VCaP (cell line): Measurements from ENCODE around the gene HHAT.

Experiments
- H3K27ac ChIP-seq: fragments of 450-650 bp; 2 replicates; pipeline ENCODE4 v1.5.1; 2017
- TF ChIP-seq, protein P1 (sequence below): fragments of 450-650 bp; conservative IDR thresholded peaks from 2 replicates; pipeline ENCODE4 v1.5.1; 2017; ENCODE audit warnings: mild to moderate bottlenecking, moderate library complexity

Gene HHAT

GRCh38 chr1:210332233-210332632, 3.5 kb downstream of the HHAT start:
- TF ChIP-seq, protein P1, sequence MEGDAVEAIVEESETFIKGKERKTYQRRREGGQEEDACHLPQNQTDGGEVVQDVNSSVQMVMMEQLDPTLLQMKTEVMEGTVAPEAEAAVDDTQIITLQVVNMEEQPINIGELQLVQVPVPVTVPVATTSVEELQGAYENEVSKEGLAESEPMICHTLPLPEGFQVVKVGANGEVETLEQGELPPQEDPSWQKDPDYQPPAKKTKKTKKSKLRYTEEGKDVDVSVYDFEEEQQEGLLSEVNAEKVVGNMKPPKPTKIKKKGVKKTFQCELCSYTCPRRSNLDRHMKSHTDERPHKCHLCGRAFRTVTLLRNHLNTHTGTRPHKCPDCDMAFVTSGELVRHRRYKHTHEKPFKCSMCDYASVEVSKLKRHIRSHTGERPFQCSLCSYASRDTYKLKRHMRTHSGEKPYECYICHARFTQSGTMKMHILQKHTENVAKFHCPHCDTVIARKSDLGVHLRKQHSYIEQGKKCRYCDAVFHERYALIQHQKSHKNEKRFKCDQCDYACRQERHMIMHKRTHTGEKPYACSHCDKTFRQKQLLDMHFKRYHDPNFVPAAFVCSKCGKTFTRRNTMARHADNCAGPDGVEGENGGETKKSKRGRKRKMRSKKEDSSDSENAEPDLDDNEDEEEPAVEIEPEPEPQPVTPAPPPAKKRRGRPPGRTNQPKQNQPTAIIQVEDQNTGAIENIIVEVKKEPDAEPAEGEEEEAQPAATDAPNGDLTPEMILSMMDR = no peak
- H3K27ac ChIP-seq = no peak overlapping the region

GRCh38 chr1:210332719-210333398, 4.2 kb downstream of the HHAT start:
- TF ChIP-seq, protein P1 = no peak
- no peak overlapping the region for H3K27ac ChIP-seq

- TF ChIP-seq, protein P1 = no peak
Observed at GRCh38 chr1:210335001-210335400, 6.3 kb downstream of the HHAT start.

GRCh38 chr1:210336362-210336761, 7.7 kb downstream of the HHAT start:
- TF ChIP-seq, protein P1 = no peak

More at GRCh38 chr1:210335001-210335400, 6.3 kb downstream of the HHAT start:
- no peak overlapping the region for H3K27ac ChIP-seq

DNA sequence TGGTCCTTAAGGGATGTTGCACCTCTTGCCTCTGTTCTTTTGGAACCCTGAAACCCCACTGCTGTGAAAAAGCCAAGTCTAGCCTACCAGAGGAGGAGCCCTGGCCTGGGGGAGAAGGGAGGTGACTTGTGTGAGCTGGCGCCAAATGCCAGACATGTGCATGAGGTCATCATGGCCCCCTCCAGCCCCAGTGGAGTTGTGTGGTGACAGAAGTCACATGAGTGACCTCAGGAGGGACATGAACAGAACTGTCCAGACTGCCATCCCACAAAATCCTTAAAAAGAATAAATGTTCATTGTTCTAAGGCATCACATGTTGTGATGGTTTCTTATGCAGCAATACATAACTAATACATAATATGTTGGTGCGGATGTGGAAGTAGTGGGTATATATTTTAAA, 10.8 kb downstream of the HHAT start:
- no peak overlapping the region for H3K27ac ChIP-seq
- TF ChIP-seq, protein P1 = no peak

More at GRCh38 chr1:210336362-210336761, 7.7 kb downstream of the HHAT start:
- H3K27ac ChIP-seq = no peak overlapping the region

GRCh38 chr1:210340311-210340710, 11.6 kb downstream of the HHAT start:
- TF ChIP-seq, protein P1 = no peak
- no peak overlapping the region for H3K27ac ChIP-seq

GRCh38 chr1:210340841-210341240, 12.1 kb downstream of the HHAT start:
- TF ChIP-seq, protein P1 = no peak
- no peak overlapping the region for H3K27ac ChIP-seq
